CD14-positive monocyte (primary cell): ENCODE measurements around the gene NOTCH4. TPM values are rescaled to one million over a fixed set of nuclear protein-coding genes. Genes with fewer than 3 reads are reported as not detected.
"Not testable (repeated sequence)": the region's sequence is repeated elsewhere in the genome, so short reads cannot be mapped to it uniquely, and the experiment has no call there.

Experiments
- DNase-seq, 3 donors: peaks; one replicate each; pipeline ENCODE4 v3.0.0-alpha.2; 2011 to 2022
- H2AFZ ChIP-seq: 2 replicates; pipeline ENCODE4 v1.6.0; 2012; ENCODE audit warnings: mild to moderate bottlenecking, low read depth, low read length, inconsistent platforms; ENCODE audit not compliant: insufficient read depth, poor library complexity, severe bottlenecking
- H3K27ac ChIP-seq, 2 donors: 1 replicate in 1 of 2; 2 replicates in 1 of 2; pipeline ENCODE4 v1.5.1; 2012 to 2013; ENCODE audit warnings: low read length in 2 of 2, control low read depth in 1 of 2, inconsistent platforms in 1 of 2, low read depth in 1 of 2, mild to moderate bottlenecking in 1 of 2
- H3K27me3 ChIP-seq, 2 donors: one replicate each; pipeline versions ENCODE4 v1.6.0 to v1.6.1; 2011 to 2013; ENCODE audit warnings: low read length in 2 of 2; ENCODE audit not compliant: control insufficient read depth in 2 of 2, insufficient read depth in 2 of 2
- H3K36me3 ChIP-seq, 2 donors: replicated peaks in 1 of 2; 1 replicate in 1 of 2; 2 replicates in 1 of 2; pipeline versions ENCODE4 v1.5.1 to v1.6.1; 2012 to 2013; ENCODE audit warnings: low read length in 2 of 2, control low read depth in 1 of 2, inconsistent platforms in 1 of 2, mild to moderate bottlenecking in 1 of 2; ENCODE audit not compliant: insufficient read depth in 2 of 2, control insufficient read depth in 1 of 2
- H3K4me1 ChIP-seq, 2 donors: 1 replicate in 1 of 2; 2 replicates in 1 of 2; pipeline versions ENCODE4 v1.5.1 to v1.6.1; 2012 to 2013; ENCODE audit warnings: low read length in 2 of 2, control low read depth in 1 of 2, inconsistent platforms in 1 of 2, mild to moderate bottlenecking in 1 of 2, moderate library complexity in 1 of 2; ENCODE audit not compliant: insufficient read depth in 2 of 2, control insufficient read depth in 1 of 2
- H3K4me2 ChIP-seq: replicated peaks from 2 replicates; pipeline ENCODE3; 2012; ENCODE audit warnings: low read length, moderate library complexity, mild to moderate bottlenecking; ENCODE audit not compliant: poor library complexity, severe bottlenecking; ENCODE audit errors: extremely low read depth
- H3K4me3 ChIP-seq, 3 experiments: fragments of 200-600 bp in 1 of 3; sonication (generic) in 1 of 3; replicated peaks in 1 of 3; 1 replicate in 2 of 3; 2 replicates in 1 of 3; pipeline ENCODE4 v1.5.1; 2011 to 2013; ENCODE audit warnings: low read length in 3 of 3, mild to moderate bottlenecking in 3 of 3, control low read depth in 2 of 3, low read depth in 2 of 3, inconsistent platforms in 1 of 3, moderate library complexity in 1 of 3
- H3K79me2 ChIP-seq: 2 replicates; pipeline ENCODE4 v1.6.0; 2012; ENCODE audit warnings: mild to moderate bottlenecking, control low read depth, inconsistent platforms, low read length, moderate library complexity; ENCODE audit not compliant: insufficient read depth
- H3K9ac ChIP-seq: 2 replicates; pipeline ENCODE4 v1.6.0; 2017; ENCODE audit warnings: low read length, mild to moderate bottlenecking; ENCODE audit not compliant: insufficient read depth, poor library complexity, severe bottlenecking
- H3K9me3 ChIP-seq, 2 donors: replicated peaks in 1 of 2; 1 replicate in 1 of 2; 2 replicates in 1 of 2; pipeline versions ENCODE4 v1.5.1 to v1.6.1; 2012 to 2013; ENCODE audit warnings: low read length in 2 of 2, control low read depth in 1 of 2; ENCODE audit not compliant: control insufficient read depth in 1 of 2, insufficient read depth in 1 of 2
- H4K20me1 ChIP-seq: 2 replicates; pipeline ENCODE4 v1.6.0; 2012; ENCODE audit warnings: mild to moderate bottlenecking, low read length, control low read depth, moderate library complexity; ENCODE audit not compliant: insufficient read depth
- H3K27ac Mint-ChIP-seq, 7 donors: one replicate each; pipeline ENCODE4 v1.8.0; 2020; ENCODE audit warnings: mild to moderate bottlenecking in 7 of 7, mixed read lengths in 7 of 7, moderate library complexity in 6 of 7, inconsistent platforms in 2 of 7
- H3K27me3 Mint-ChIP-seq, 3 donors: one replicate each; pipeline ENCODE4 v1.8.0; 2021 to 2022; ENCODE audit warnings: low read depth in 3 of 3, mild to moderate bottlenecking in 3 of 3, mixed read lengths in 3 of 3, moderate library complexity in 3 of 3, inconsistent platforms in 1 of 3
- H3K36me3 Mint-ChIP-seq, 2 donors: one replicate each; pipeline ENCODE4 v1.8.0; 2020; ENCODE audit warnings: mixed read lengths in 2 of 2, inconsistent platforms in 1 of 2, mild to moderate bottlenecking in 1 of 2
- H3K4me1 Mint-ChIP-seq: one replicate; pipeline ENCODE4 v1.8.0; 2020; ENCODE audit warnings: mild to moderate bottlenecking, mixed read lengths
- H3K4me3 Mint-ChIP-seq, 2 donors: one replicate each; pipeline ENCODE4 v1.8.0; 2020; ENCODE audit warnings: mild to moderate bottlenecking in 2 of 2, mixed read lengths in 2 of 2, moderate library complexity in 1 of 2
- H3K9me3 Mint-ChIP-seq, 7 donors: one replicate each; pipeline ENCODE4 v1.8.0; 2020 to 2022; ENCODE audit warnings: mixed read lengths in 7 of 7, mild to moderate bottlenecking in 6 of 7, moderate library complexity in 6 of 7, inconsistent platforms in 2 of 7
- CTCF ChIP-seq: fragments of 200-600 bp; IDR thresholded peaks from one replicate; pipeline ENCODE4 v1.8.0; 2022; ENCODE audit warnings: antibody characterized with exemption, mild to moderate bottlenecking
- WGBS: methylation state at CpG from one replicate; pipeline ENCODE4 v1.1.5; 2013; ENCODE audit warnings: missing lambda C conversion rate; ENCODE audit not compliant: insufficient coverage; 5-methylcytosine and 5-hydroxymethylcytosine counted together
- intact Hi-C, 2 donors: fragments of 100-400 bp; cut with micrococcal nuclease; formaldehyde crosslinking; loops; one replicate each; pipeline versions ENCODE4 v1.15.0 to v1.15.1; 2023
- polyA plus RNA-seq, 3 donors: library from polyadenylated mRNA; depleted of rRNA in 1 of 3; unstranded in 2 of 3; stranded (reverse) in 1 of 3; fragments of 300-500 nt in 2 of 3; fragments of >200 nt in 1 of 3; fragmentation: Illumina TruSeq in 2 of 3; gene quantifications; 1 replicate in 2 of 3; 2 replicates in 1 of 3; pipeline ENCODE4 v1.2.3, GENCODE V29; 2012 to 2021

The NOTCH4 gene
- polyA plus RNA-seq, 3 donors = 5.2 to 8.1 (median 6.1) TPM

DNA sequence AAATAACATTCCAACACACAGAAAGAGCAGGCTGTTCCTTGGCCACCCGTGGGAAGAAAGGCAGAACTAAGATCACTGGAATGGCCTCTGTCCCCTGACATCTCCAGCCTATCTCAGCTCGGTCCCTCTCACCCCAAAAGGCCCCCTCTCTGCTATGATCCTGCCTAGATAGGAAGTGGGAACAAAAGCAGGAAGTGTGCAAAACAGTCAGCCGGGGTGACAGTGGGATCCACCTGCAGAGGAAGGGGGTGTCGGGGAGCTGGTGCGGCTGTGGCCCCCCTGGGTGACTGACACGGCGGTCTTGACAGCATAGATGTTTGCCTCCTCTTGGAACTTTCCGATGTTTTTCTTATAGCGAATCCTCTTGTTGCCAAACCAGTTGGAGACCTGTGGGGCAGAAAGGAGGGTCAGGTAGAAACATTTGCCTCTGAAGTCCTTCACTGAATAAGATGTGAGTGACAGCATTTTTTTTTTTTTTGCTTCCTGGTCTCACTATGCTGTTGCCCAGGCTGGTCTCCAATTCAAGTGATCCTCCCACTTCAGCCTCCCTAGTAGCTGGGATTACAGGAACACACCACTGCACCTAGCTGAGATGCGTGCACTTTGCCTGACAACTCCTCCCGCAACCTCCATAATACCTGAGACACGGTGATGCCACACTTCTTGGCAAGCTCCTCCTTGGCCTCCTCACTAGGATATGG, 36.7 kb downstream of the NOTCH4 start:
- Histone ChIP-seq H3K4me3 (peak overlapping the region in 1 of 3 experiments; percentile 98), H3K79me2 (peaks cover 79% of the 10 kb centered on the region), H3K4me2 (peak overlapping the region; percentile 100), H3K27ac (peak overlapping the region; percentile 0 to 95), H2AFZ (no peak overlapping the region), H4K20me1 (peaks cover 7% of the 10 kb centered on the region), H3K9me3 (no peaks in the 10 kb centered on the region), H3K36me3 (peaks cover 46 to 61% of the 10 kb centered on the region in 2 donors), H3K9ac (no peak overlapping the region), H3K27me3 (no peaks in the 10 kb centered on the region), H3K4me1 (peaks cover 57 to 62% of the 10 kb centered on the region in 2 donors)
- peaks cover 0 to 2% (median 1%) of the 10 kb centered on the region in 3 donors for H3K27me3 Mint-ChIP-seq
- no peak for TF ChIP-seq CTCF
- intact Hi-C loops = no loop called here
- H3K36me3 Mint-ChIP-seq = peaks cover 56 to 72% of the 10 kb centered on the region in 2 donors
- H3K9me3 Mint-ChIP-seq = no peaks in the 10 kb centered on the region
- H3K4me3 Mint-ChIP-seq = peak overlapping the region; percentile 52 to 71
- peak overlapping the region; percentile 57 to 92 (median 85) for H3K27ac Mint-ChIP-seq
- 5% methylated on average over 6 of the region's 12 CpGs for WGBS
- H3K4me1 Mint-ChIP-seq = peaks cover 62% of the 10 kb centered on the region
- DNase-seq = peak in 1 of 3 donors; percentile 37

GRCh38 chr6:32186151-32186840, 37.6 kb downstream of the NOTCH4 start:
- peaks cover 74% of the 10 kb centered on the region for H3K79me2 ChIP-seq
- H2AFZ ChIP-seq, H3K27me3 ChIP-seq, H3K9me3 Mint-ChIP-seq, H3K9ac ChIP-seq, H3K9me3 ChIP-seq, H3K27me3 Mint-ChIP-seq, DNase-seq, intact Hi-C loops, H4K20me1 ChIP-seq: not testable (repeated sequence)
- peaks cover 48 to 68% of the 10 kb centered on the region in 2 donors for H3K36me3 ChIP-seq
- peaks cover 56 to 61% of the 10 kb centered on the region in 2 donors for H3K4me1 ChIP-seq
- peak overlapping the region in 1 of 3 experiments; percentile 98 for H3K4me3 ChIP-seq
- Mint-ChIP-seq H3K27ac (peak overlapping the region; percentile 57 to 92 (median 85)), H3K4me1 (peaks cover 62% of the 10 kb centered on the region), H3K36me3 (peaks cover 58 to 77% of the 10 kb centered on the region in 2 donors), H3K4me3 (peak overlapping the region; percentile 21 to 71)
- peak overlapping the region; percentile 100 for H3K4me2 ChIP-seq
- 87% methylated on average over 6 of the region's 10 CpGs for WGBS
- H3K27ac ChIP-seq = peak overlapping the region; percentile 37 to 95

- H3K9me3 Mint-ChIP-seq, intact Hi-C loops, H3K4me3 Mint-ChIP-seq, H3K4me3 ChIP-seq, H3K4me2 ChIP-seq, H4K20me1 ChIP-seq, H3K27me3 ChIP-seq, H3K9me3 ChIP-seq, H2AFZ ChIP-seq, H3K27me3 Mint-ChIP-seq, H3K9ac ChIP-seq: not testable (repeated sequence)
- WGBS = 60% methylated on average over 1 of the region's 11 CpGs
- DNase-seq = peak; percentile 47 to 78 (median 51)
- Mint-ChIP-seq H3K36me3 (peaks cover 59 to 79% of the 10 kb centered on the region in 2 donors), H3K4me1 (peaks cover 63% of the 10 kb centered on the region), H3K27ac (peak overlapping the region; percentile 57 to 92 (median 85))
- Histone ChIP-seq H3K27ac (peak overlapping the region; percentile 37 to 95), H3K4me1 (peaks cover 50 to 55% of the 10 kb centered on the region in 2 donors), H3K79me2 (peaks cover 74% of the 10 kb centered on the region), H3K36me3 (peaks cover 54 to 69% of the 10 kb centered on the region in 2 donors)
Measured at GRCh38 chr6:32185681-32186131, 38.2 kb downstream of the NOTCH4 start.
